Spinal cord (tissue), 10 donors: ENCODE data around the gene MYO15A. TPM values are rescaled to one million over a fixed set of nuclear protein-coding genes. Genes with fewer than 3 reads are reported as not detected.

Source experiments
- DNase-seq, 6 donors: peaks; one replicate each; pipeline versions ENCODE4 v3.0.0 to v3.0.0-alpha.2; 2013 to 2015; ENCODE audit warnings: low spot score in 6 of 6, low read depth in 4 of 6
- H3K27ac ChIP-seq: one replicate; pipeline ENCODE4 v1.5.1; 2013; ENCODE audit warnings: low read depth, low read length, control low read depth
- H3K27me3 ChIP-seq: one replicate; pipeline ENCODE4 v1.6.1; 2013; ENCODE audit warnings: low read length; ENCODE audit not compliant: control insufficient read depth, insufficient read depth
- H3K36me3 ChIP-seq: one replicate; pipeline ENCODE4 v1.6.1; 2013; ENCODE audit warnings: low read length; ENCODE audit not compliant: control insufficient read depth, insufficient read depth
- H3K4me1 ChIP-seq: one replicate; pipeline ENCODE4 v1.6.1; 2013; ENCODE audit warnings: low read length; ENCODE audit not compliant: control insufficient read depth, insufficient read depth
- H3K4me3 ChIP-seq: one replicate; pipeline ENCODE4 v1.5.1; 2013; ENCODE audit warnings: low read depth, low read length, control low read depth
- H3K9me3 ChIP-seq: one replicate; pipeline ENCODE4 v1.6.1; 2013; ENCODE audit warnings: low read length; ENCODE audit not compliant: control insufficient read depth, insufficient read depth
- WGBS: methylation state at CpG from one replicate; pipeline ENCODE4 v1.1.5; 2013; ENCODE audit warnings: missing lambda C conversion rate; ENCODE audit not compliant: insufficient coverage; 5-methylcytosine and 5-hydroxymethylcytosine counted together
- long read RNA-seq, 4 donors: transcript quantifications; one replicate each; lab custom pipeline, GENCODE V29; 2026
- polyA plus RNA-seq, 2 donors: library from polyadenylated mRNA; unstranded; fragments of 120-200 nt; gene quantifications; one replicate each; pipeline ENCODE4 v1.2.1, GENCODE V29; 2013; ENCODE audit not compliant: insufficient read length in 2 of 2
- total RNA-seq, 2 donors: library from RNA; depleted of rRNA in 1 of 2; stranded (reverse); fragments of 120-200 nt in 1 of 2; fragments of >200 nt in 1 of 2; gene quantifications; one replicate each; pipeline versions ENCODE4 v1.2.3 to v1.2.4, GENCODE V29; 2013 to 2014
- donor health status: healthy.

Gene MYO15A
- 1 to 10 TPM; 1.3 to 1.8 TPM for total RNA-seq
- 1 to 10 TPM; 5.4 to 6.8 TPM for polyA plus RNA-seq
- long read RNA-seq, donor 1, result 0 reads
- long read RNA-seq, donor 2, full-length matches to known transcripts, result 1 of 8 reads
- long read RNA-seq, donor 2, partial matches to known transcripts, result 7 of 8 reads
- long read RNA-seq, donor 2, other reads (novel, unspliced or antisense), result 0 of 8 reads
- long read RNA-seq, donor 3, full-length matches to known transcripts, result 1 of 1 reads
- long read RNA-seq, donor 3, partial matches to known transcripts, result 0 of 1 reads
- long read RNA-seq, donor 3, other reads (novel, unspliced or antisense), result 0 of 1 reads
- long read RNA-seq, donor 4, result 0 reads

- Histone ChIP-seq H3K9me3 (no peaks in the 10 kb centered on the region), H3K27me3 (no peaks in the 10 kb centered on the region), H3K4me1 (peaks cover 13% of the 10 kb centered on the region), H3K36me3 (peaks cover 45% of the 10 kb centered on the region), H3K27ac (no peak within 1 kb of the TSS), H3K4me3 (no peak within 1 kb of the TSS)
- WGBS, result 54% methylated on average over 13 of the region's 17 CpGs
- DNase-seq, result peak in 2 of 6 donors; percentile 22 to 27
Measured at GRCh38 chr17:18108401-18109312, at the start of gene MYO15A. TSS of gene MYO15A (plus strand) at chr17:18108756. CDS start at chr17:18118801, 10,045 bp downstream.

- Histone ChIP-seq H3K4me3 (no peak overlapping the region), H3K36me3 (peaks cover 55% of the 10 kb centered on the region), H3K27ac (no peak overlapping the region), H3K4me1 (no peaks in the 10 kb centered on the region), H3K27me3 (no peaks in the 10 kb centered on the region), H3K9me3 (no peaks in the 10 kb centered on the region)
- 78% methylated on average over 4 of the region's 5 CpGs for WGBS
- no peak for DNase-seq
Measured at GRCh38 chr17:18059283-18059682, 49.3 kb upstream of the MYO15A start.

GRCh38 chr17:18064053-18064452 is 44.5 kb upstream of the MYO15A start:
- H3K27me3 ChIP-seq, result no peaks in the 10 kb centered on the region
- H3K27ac ChIP-seq, result no peak overlapping the region
- no peak for DNase-seq
- 80% methylated on average over 1 of the region's 2 CpGs for WGBS
- no peaks in the 10 kb centered on the region for H3K9me3 ChIP-seq
- peaks cover 42% of the 10 kb centered on the region for H3K36me3 ChIP-seq
- no peak overlapping the region for H3K4me3 ChIP-seq
- H3K4me1 ChIP-seq, result no peaks in the 10 kb centered on the region

GRCh38 chr17:18065546-18065945 is 43.0 kb upstream of the MYO15A start:
- Histone ChIP-seq H3K27ac (no peak overlapping the region), H3K36me3 (peaks cover 31% of the 10 kb centered on the region), H3K27me3 (no peaks in the 10 kb centered on the region), H3K4me1 (no peaks in the 10 kb centered on the region), H3K9me3 (no peaks in the 10 kb centered on the region), H3K4me3 (no peak overlapping the region)
- DNase-seq, result no peak
- WGBS, result 92% methylated on average over 11 of the region's 11 CpGs

- H3K9me3 ChIP-seq, result no peaks in the 10 kb centered on the region
- H3K36me3 ChIP-seq, result peaks cover 23% of the 10 kb centered on the region
- no peak for DNase-seq
- H3K27ac ChIP-seq, result no peak overlapping the region
- 100% methylated on average over 3 of the region's 4 CpGs for WGBS
- H3K4me1 ChIP-seq, result no peaks in the 10 kb centered on the region
- H3K27me3 ChIP-seq, result no peaks in the 10 kb centered on the region
- no peak overlapping the region for H3K4me3 ChIP-seq
Measured at GRCh38 chr17:18066866-18067265, 41.7 kb upstream of the MYO15A start.

GRCh38 chr17:18069101-18069500 is 39.5 kb upstream of the MYO15A start:
- Histone ChIP-seq H3K27me3 (no peaks in the 10 kb centered on the region), H3K4me1 (no peaks in the 10 kb centered on the region), H3K27ac (no peak overlapping the region), H3K4me3 (no peak overlapping the region), H3K36me3 (peaks cover 11% of the 10 kb centered on the region), H3K9me3 (no peaks in the 10 kb centered on the region)
- no CpG with 5 or more reads among the region's 2 CpGs for whole genome bisulfite sequencing
- DNase-seq, result no peak

- no peak overlapping the region for H3K4me3 ChIP-seq
- WGBS, result 3% methylated on average over 7 of the region's 8 CpGs
- H3K36me3 ChIP-seq, result no peaks in the 10 kb centered on the region
- DNase-seq, result peak in 3 of 6 donors; percentile 12 to 54 (median 46)
- no peaks in the 10 kb centered on the region for H3K4me1 ChIP-seq
- no peaks in the 10 kb centered on the region for H3K27me3 ChIP-seq
- H3K27ac ChIP-seq, result no peak overlapping the region
- no peaks in the 10 kb centered on the region for H3K9me3 ChIP-seq
Measured at GRCh38 chr17:18070861-18071340, 37.7 kb upstream of the MYO15A start.

- no peaks in the 10 kb centered on the region for H3K36me3 ChIP-seq
- no peak overlapping the region for H3K4me3 ChIP-seq
- no peak overlapping the region for H3K27ac ChIP-seq
- no peaks in the 10 kb centered on the region for H3K4me1 ChIP-seq
- no peaks in the 10 kb centered on the region for H3K9me3 ChIP-seq
- no peak for DNase-seq
- H3K27me3 ChIP-seq, result no peaks in the 10 kb centered on the region
Measured at GRCh38 chr17:18071751-18072150, 36.8 kb upstream of the MYO15A start.

- no peaks in the 10 kb centered on the region for H3K36me3 ChIP-seq
- 86% methylated on average over 4 of the region's 6 CpGs for WGBS
- no peaks in the 10 kb centered on the region for H3K27me3 ChIP-seq
- H3K9me3 ChIP-seq, result no peaks in the 10 kb centered on the region
- H3K4me3 ChIP-seq, result no peak overlapping the region
- no peak overlapping the region for H3K27ac ChIP-seq
- H3K4me1 ChIP-seq, result no peaks in the 10 kb centered on the region
- DNase-seq, result no peak
Measured at GRCh38 chr17:18074566-18075272, 33.8 kb upstream of the MYO15A start.
